HG02642 (cell line): ENCODE results near the gene FAM20B.
"Not testable (repeated sequence)": the region's sequence is repeated elsewhere in the genome, so short reads cannot be mapped to it uniquely, and the experiment has no call there.

Source experiments
- ATAC-seq: cut with Tn5 transposase; IDR thresholded peaks from one replicate; pipeline ENCODE4 v1.9.1; 2021; ENCODE audit warnings: mild to moderate bottlenecking; ENCODE audit not compliant: unreplicated experiment, poor library complexity

FAM20B gene

GRCh38 chr1:179021873-179022272 is 3.8 kb upstream of the FAM20B start:
- ATAC-seq: no peak

GRCh38 chr1:179023946-179024650 is 1.6 kb upstream of the FAM20B start:
- ATAC-seq: no peak

- peak; percentile 84 for ATAC-seq
These were observed 500 bp downstream of the FAM20B start for GRCh38 chr1:179025975-179026812.

GRCh38 chr1:179026813-179027669 is 1.3 kb downstream of the FAM20B start:
- ATAC-seq: no peak

- ATAC-seq: no peak
These were observed 3.6 kb downstream of the FAM20B start for GRCh38 chr1:179029321-179029759.

GRCh38 chr1:179030130-179030529 is 4.4 kb downstream of the FAM20B start:
- no peak for ATAC-seq

GRCh38 chr1:179030683-179031082 is 5.0 kb downstream of the FAM20B start:
- no peak for ATAC-seq

- no peak for ATAC-seq
These were observed 5.6 kb downstream of the FAM20B start for GRCh38 chr1:179031284-179031683.

- no peak for ATAC-seq
These were observed 6.3 kb downstream of the FAM20B start for GRCh38 chr1:179031855-179032513.

- peak; percentile 80 for ATAC-seq
These were observed 9.0 kb downstream of the FAM20B start for GRCh38 chr1:179034720-179035119.

GRCh38 chr1:179036844-179037465 is 11.3 kb downstream of the FAM20B start:
- ATAC-seq: peak; percentile 44

- ATAC-seq: no peak
These were observed 13.0 kb downstream of the FAM20B start for GRCh38 chr1:179038528-179039281.

GRCh38 chr1:179039502-179040174 is 13.9 kb downstream of the FAM20B start:
- not testable (repeated sequence) for ATAC-seq

GRCh38 chr1:179040175-179040551 is 14.5 kb downstream of the FAM20B start:
- not testable (repeated sequence) for ATAC-seq

- ATAC-seq: no peak
These were observed 16.4 kb downstream of the FAM20B start for GRCh38 chr1:179042087-179042486.

GRCh38 chr1:179042700-179043099 is 17.0 kb downstream of the FAM20B start:
- no peak for ATAC-seq

GRCh38 chr1:179043266-179043665 is 17.6 kb downstream of the FAM20B start:
- no peak for ATAC-seq

- ATAC-seq: no peak
These were observed 18.2 kb downstream of the FAM20B start for GRCh38 chr1:179043907-179044306.
